ENCODE measurements around the gene EPHA10.
"Not testable (repeated sequence)": the region's sequence is repeated elsewhere in the genome, so short reads cannot be mapped to it uniquely, and the experiment has no call there.

Gene EPHA10

GRCh38 chr1:37767488-37767887, 2.6 kb upstream of the EPHA10 start:
- no peak for DNase-seq

GRCh38 chr1:37765916-37766664, 1.2 kb upstream of the EPHA10 start:
- DNase-seq: peak; percentile 62

- peak; percentile 81 for DNase-seq
These were observed 500 bp downstream of the EPHA10 start for GRCh38 chr1:37764414-37764825.

GRCh38 chr1:37763791-37764413, 1.0 kb downstream of the EPHA10 start:
- DNase-seq: no peak

GRCh38 chr1:37762516-37762915, 2.4 kb downstream of the EPHA10 start:
- DNase-seq: no peak

- DNase-seq: no peak
These were observed 3.4 kb downstream of the EPHA10 start for GRCh38 chr1:37761416-37762095.

GRCh38 chr1:37759451-37759850, 5.5 kb downstream of the EPHA10 start:
- no peak for DNase-seq

- no peak for DNase-seq
These were observed 8.9 kb downstream of the EPHA10 start for GRCh38 chr1:37755951-37756560.

- DNase-seq: peak; percentile 60
These were observed 9.6 kb downstream of the EPHA10 start for GRCh38 chr1:37755290-37755689.

GRCh38 chr1:37753473-37754321, 11.2 kb downstream of the EPHA10 start:
- DNase-seq: peak; percentile 34

- peak; percentile 67 for DNase-seq
These were observed 12.1 kb downstream of the EPHA10 start for GRCh38 chr1:37752583-37753471.

- no peak for DNase-seq
These were observed 12.7 kb downstream of the EPHA10 start for GRCh38 chr1:37752213-37752582.

- no peak for DNase-seq
These were observed 16.4 kb downstream of the EPHA10 start for GRCh38 chr1:37748565-37748964.

GRCh38 chr1:37746806-37747205, 18.1 kb downstream of the EPHA10 start:
- no peak for DNase-seq

GRCh38 chr1:37741662-37742061, 23.3 kb downstream of the EPHA10 start:
- no peak for DNase-seq

- no peak for DNase-seq
These were observed 23.8 kb downstream of the EPHA10 start for GRCh38 chr1:37741130-37741529.

GRCh38 chr1:37739222-37739621, 25.7 kb downstream of the EPHA10 start:
- DNase-seq: no peak

- DNase-seq: not testable (repeated sequence)
These were observed 26.3 kb downstream of the EPHA10 start for GRCh38 chr1:37738619-37739018.

GRCh38 chr1:37737975-37738374, 26.9 kb downstream of the EPHA10 start:
- DNase-seq: not testable (repeated sequence)

- DNase-seq: peak; percentile 55
These were observed 30.0 kb downstream of the EPHA10 start for GRCh38 chr1:37734629-37735591.
